Esophagus muscularis mucosa (tissue), 3 donors: Measurements from ENCODE around the gene ATP4A.

Experiments used
- CTCF ChIP-seq, 3 experiments: fragments of 200-600 bp in 2 of 3; fragments of 450-650 bp in 1 of 3; sonication (generic) in 2 of 3; IDR thresholded peaks; one replicate each; pipeline ENCODE4 v1.5.1; 2017 to 2019; ENCODE audit warnings: antibody characterized with exemption in 3 of 3, mild to moderate bottlenecking in 2 of 3, moderate library complexity in 1 of 3
- POLR2AphosphoS5 ChIP-seq, 2 donors: sonication (generic); formaldehyde crosslinking; IDR thresholded peaks; one replicate each; pipeline ENCODE4 v1.6.1; 2017; ENCODE audit warnings: antibody characterized with exemption in 2 of 2

GRCh38 chr19:35539850-35540249 lies 23.6 kb downstream of the ATP4A start:
- TF ChIP-seq CTCF (IDR thresholded peaks at IDR 0.05) (no peak), POLR2AphosphoS5 (IDR thresholded peaks at IDR 0.05) (no peak)
